SJSA1 (cell line): Measurements from ENCODE around the gene AMBRA1. TPM values are rescaled to one million over a fixed set of nuclear protein-coding genes. Genes with fewer than 3 reads are reported as not detected.

Experiments used
- DNase-seq, 2 experiments: peaks; one replicate each; pipeline ENCODE4 v3.0.0-alpha.2; 2015 to 2020; ENCODE audit warnings: low spot score in 2 of 2, low read depth in 1 of 2
- H3K27ac ChIP-seq: fragments of 250-450 bp; sonication (Bioruptor Pico); 2 replicates; pipeline ENCODE4 v1.5.1; 2020; ENCODE audit warnings: mild to moderate bottlenecking, moderate library complexity
- H3K27me3 ChIP-seq: fragments of 250-450 bp; sonication (Bioruptor Pico); replicated peaks from 2 replicates; pipeline ENCODE4 v1.5.1; 2020; ENCODE audit warnings: mild to moderate bottlenecking, moderate library complexity
- H3K36me3 ChIP-seq: fragments of 250-450 bp; sonication (Bioruptor Pico); 2 replicates; pipeline ENCODE4 v1.5.1; 2020; ENCODE audit warnings: mild to moderate bottlenecking
- H3K4me1 ChIP-seq: fragments of 250-450 bp; sonication (Bioruptor Pico); replicated peaks from 2 replicates; pipeline ENCODE4 v1.6.1; 2021; ENCODE audit warnings: mild to moderate bottlenecking
- H3K4me3 ChIP-seq: fragments of 250-450 bp; sonication (Bioruptor Pico); 2 replicates; pipeline ENCODE4 v1.5.1; 2020; ENCODE audit warnings: mild to moderate bottlenecking
- H3K9me3 ChIP-seq: fragments of 250-450 bp; sonication (Bioruptor Pico); replicated peaks from 2 replicates; pipeline ENCODE4 v1.5.1; 2020; ENCODE audit warnings: mild to moderate bottlenecking
- total RNA-seq: library from RNA; depleted of rRNA; stranded (reverse); fragments of >200 nt; shearing (Covaris generic); gene quantifications from 2 replicates; pipeline ENCODE4 v1.2.3, GENCODE V29; 2014

Gene AMBRA1
- total RNA-seq, 1 experiment from 2014 or later: 16.4 TPM

GRCh38 chr11:46420513-46420912, 173.3 kb downstream of the AMBRA1 start:
- Histone ChIP-seq H3K27me3 (no peaks in the 10 kb centered on the region), H3K4me3 (no peak overlapping the region), H3K4me1 (no peaks in the 10 kb centered on the region), H3K36me3 (peaks cover 12% of the 10 kb centered on the region; the same call in 1 of the 2 replicates), H3K9me3 (no peaks in the 10 kb centered on the region), H3K27ac (no peak overlapping the region)
- no peak for DNase-seq

GRCh38 chr11:46418751-46419150, 175.1 kb downstream of the AMBRA1 start:
- Histone ChIP-seq H3K4me1 (no peaks in the 10 kb centered on the region), H3K4me3 (no peak overlapping the region), H3K27ac (no peak overlapping the region), H3K27me3 (no peaks in the 10 kb centered on the region), H3K9me3 (no peaks in the 10 kb centered on the region), H3K36me3 (peaks cover 23% of the 10 kb centered on the region)
- DNase-seq: no peak

- H3K4me3 ChIP-seq: no peak overlapping the region
- H3K36me3 ChIP-seq: peaks cover 23% of the 10 kb centered on the region
- H3K27ac ChIP-seq: no peak overlapping the region
- H3K9me3 ChIP-seq: no peaks in the 10 kb centered on the region
- no peak for DNase-seq
- no peaks in the 10 kb centered on the region for H3K4me1 ChIP-seq
- H3K27me3 ChIP-seq: no peaks in the 10 kb centered on the region
These were observed 176.1 kb downstream of the AMBRA1 start for GRCh38 chr11:46417711-46418110.

- no peak for DNase-seq
- Histone ChIP-seq H3K4me1 (no peaks in the 10 kb centered on the region), H3K36me3 (peaks cover 21% of the 10 kb centered on the region), H3K9me3 (no peaks in the 10 kb centered on the region), H3K27ac (no peak overlapping the region), H3K27me3 (no peaks in the 10 kb centered on the region), H3K4me3 (no peak overlapping the region)
These were observed 178.9 kb downstream of the AMBRA1 start for GRCh38 chr11:46414879-46415278.

GRCh38 chr11:46414466-46414796, 179.4 kb downstream of the AMBRA1 start:
- Histone ChIP-seq H3K36me3 (peaks cover 25% of the 10 kb centered on the region), H3K27ac (no peak overlapping the region), H3K4me3 (no peak overlapping the region), H3K9me3 (no peaks in the 10 kb centered on the region), H3K27me3 (no peaks in the 10 kb centered on the region), H3K4me1 (no peaks in the 10 kb centered on the region)
- no peak for DNase-seq

GRCh38 chr11:46413760-46414465, 179.9 kb downstream of the AMBRA1 start:
- Histone ChIP-seq H3K4me1 (no peaks in the 10 kb centered on the region), H3K9me3 (no peaks in the 10 kb centered on the region), H3K27ac (no peak overlapping the region), H3K27me3 (no peaks in the 10 kb centered on the region), H3K4me3 (no peak overlapping the region), H3K36me3 (peaks cover 27% of the 10 kb centered on the region)
- no peak for DNase-seq

- no peaks in the 10 kb centered on the region for H3K27me3 ChIP-seq
- no peak overlapping the region for H3K4me3 ChIP-seq
- DNase-seq: no peak
- no peaks in the 10 kb centered on the region for H3K4me1 ChIP-seq
- H3K36me3 ChIP-seq: peaks cover 30% of the 10 kb centered on the region
- H3K9me3 ChIP-seq: no peaks in the 10 kb centered on the region
- H3K27ac ChIP-seq: no peak overlapping the region
These were observed 183.8 kb downstream of the AMBRA1 start for GRCh38 chr11:46410021-46410420.

- Histone ChIP-seq H3K9me3 (no peaks in the 10 kb centered on the region), H3K27ac (no peak overlapping the region), H3K36me3 (peaks cover 30% of the 10 kb centered on the region), H3K4me3 (no peak overlapping the region), H3K4me1 (no peaks in the 10 kb centered on the region), H3K27me3 (no peaks in the 10 kb centered on the region)
- no peak for DNase-seq
These were observed 185.3 kb downstream of the AMBRA1 start for GRCh38 chr11:46408407-46408986.

- Histone ChIP-seq H3K4me3 (no peak overlapping the region), H3K27me3 (no peaks in the 10 kb centered on the region), H3K27ac (no peak overlapping the region), H3K4me1 (no peaks in the 10 kb centered on the region), H3K36me3 (peaks cover 36% of the 10 kb centered on the region), H3K9me3 (no peaks in the 10 kb centered on the region)
- DNase-seq: no peak
These were observed 186.2 kb downstream of the AMBRA1 start for GRCh38 chr11:46407635-46408034.

- H3K4me1 ChIP-seq: no peaks in the 10 kb centered on the region
- H3K27ac ChIP-seq: no peak overlapping the region
- no peak overlapping the region for H3K4me3 ChIP-seq
- no peaks in the 10 kb centered on the region for H3K27me3 ChIP-seq
- peaks cover 30% of the 10 kb centered on the region for H3K36me3 ChIP-seq
- H3K9me3 ChIP-seq: no peaks in the 10 kb centered on the region
- DNase-seq: no peak
These were observed 189.3 kb downstream of the AMBRA1 start for GRCh38 chr11:46404476-46405017.

- Histone ChIP-seq H3K4me3 (no peak overlapping the region), H3K9me3 (no peaks in the 10 kb centered on the region), H3K36me3 (peaks cover 21% of the 10 kb centered on the region), H3K4me1 (no peaks in the 10 kb centered on the region), H3K27me3 (no peaks in the 10 kb centered on the region), H3K27ac (no peak overlapping the region)
- DNase-seq: no peak
These were observed 190.6 kb downstream of the AMBRA1 start for GRCh38 chr11:46402957-46403902.

- Histone ChIP-seq H3K4me1 (peaks cover 6% of the 10 kb centered on the region), H3K4me3 (no peak overlapping the region), H3K36me3 (no peaks in the 10 kb centered on the region; the same call in 1 of the 2 replicates), H3K27ac (no peak overlapping the region), H3K9me3 (no peaks in the 10 kb centered on the region), H3K27me3 (no peaks in the 10 kb centered on the region)
- no peak for DNase-seq
These were observed 196.3 kb downstream of the AMBRA1 start for GRCh38 chr11:46397526-46397925.

- Histone ChIP-seq H3K27me3 (peaks cover 25% of the 10 kb centered on the region), H3K4me1 (peaks cover 39% of the 10 kb centered on the region), H3K4me3 (no peak overlapping the region), H3K9me3 (peaks cover 4% of the 10 kb centered on the region), H3K27ac (no peak overlapping the region), H3K36me3 (no peaks in the 10 kb centered on the region; the same call in 1 of the 2 replicates)
- no peak for DNase-seq
These were observed 200.1 kb downstream of the AMBRA1 start for GRCh38 chr11:46393759-46394158.

GRCh38 chr11:46393231-46393616, 200.6 kb downstream of the AMBRA1 start:
- Histone ChIP-seq H3K9me3 (peaks cover 4% of the 10 kb centered on the region), H3K27me3 (peaks cover 30% of the 10 kb centered on the region), H3K4me3 (no peak overlapping the region), H3K36me3 (no peaks in the 10 kb centered on the region; the same call in 1 of the 2 replicates), H3K4me1 (peaks cover 39% of the 10 kb centered on the region), H3K27ac (no peak overlapping the region)
- DNase-seq: no peak
